Measurements from ENCODE around the gene PLK3.
A peak's percentile ranks its signal among the peaks of the same experiment; 100 is the strongest.
"Not testable (repeated sequence)": the region's sequence is repeated elsewhere in the genome, so short reads cannot be mapped to it uniquely, and the experiment has no call there.

PLK3 gene

DNA sequence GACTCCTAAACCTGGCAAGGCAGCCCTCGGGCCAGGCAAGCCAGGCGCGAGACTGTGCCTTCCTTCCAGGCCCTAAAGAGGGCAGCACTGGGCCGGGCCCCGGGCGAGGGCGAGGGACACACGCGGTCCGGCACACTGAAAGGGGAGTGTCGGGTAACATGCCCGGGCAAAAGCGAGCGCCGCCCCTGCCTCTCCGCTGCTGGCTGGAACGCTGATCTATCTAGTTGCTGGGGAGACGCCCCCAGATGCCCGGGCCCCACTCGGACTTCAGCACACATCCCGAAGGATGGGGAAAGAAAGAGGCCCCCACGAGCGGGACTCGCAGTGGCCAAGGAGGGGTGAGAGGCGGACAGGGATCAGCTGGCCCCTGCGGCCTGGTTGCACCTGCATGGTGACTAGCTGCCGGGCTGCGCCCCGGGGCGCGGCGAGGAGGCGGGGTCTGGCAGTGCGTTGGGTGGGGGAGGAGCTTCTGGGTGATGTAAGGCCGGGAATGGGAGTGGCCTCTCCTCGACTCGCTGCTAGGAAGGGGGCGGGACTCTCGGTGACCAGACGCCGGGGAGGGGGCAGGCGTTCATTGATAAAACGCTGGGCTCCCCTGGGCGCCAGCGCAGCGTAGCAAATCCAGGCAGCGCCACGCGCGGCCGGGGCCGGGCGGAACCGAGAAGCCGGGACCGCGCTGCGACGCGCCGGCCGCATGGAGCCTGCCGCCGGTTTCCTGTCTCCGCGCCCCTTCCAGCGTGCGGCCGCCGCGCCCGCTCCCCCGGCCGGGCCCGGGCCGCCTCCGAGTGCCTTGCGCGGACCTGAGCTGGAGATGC is at the start of gene PLK3:
Gene PLK3, plus strand, starts transcription at position 608 of the 815 bp plus-strand sequence. Its CDS starts 87 bp downstream, at position 695.
- peak; percentile 82 for ATAC-seq

GRCh38 chr1:44757420-44757819 is 42.8 kb upstream of the PLK3 start:
- no peak for DNase-seq
- ATAC-seq, result no peak

More for the DNA sequence above, at the start of gene PLK3:
- DNase-seq, result peak; percentile 99

GRCh38 chr1:44759077-44759476 is 41.1 kb upstream of the PLK3 start:
- DNase-seq (no peak), ATAC-seq (no peak)

GRCh38 chr1:44760876-44761275 is 39.3 kb upstream of the PLK3 start:
- ATAC-seq (no peak), DNase-seq (no peak)

DNA sequence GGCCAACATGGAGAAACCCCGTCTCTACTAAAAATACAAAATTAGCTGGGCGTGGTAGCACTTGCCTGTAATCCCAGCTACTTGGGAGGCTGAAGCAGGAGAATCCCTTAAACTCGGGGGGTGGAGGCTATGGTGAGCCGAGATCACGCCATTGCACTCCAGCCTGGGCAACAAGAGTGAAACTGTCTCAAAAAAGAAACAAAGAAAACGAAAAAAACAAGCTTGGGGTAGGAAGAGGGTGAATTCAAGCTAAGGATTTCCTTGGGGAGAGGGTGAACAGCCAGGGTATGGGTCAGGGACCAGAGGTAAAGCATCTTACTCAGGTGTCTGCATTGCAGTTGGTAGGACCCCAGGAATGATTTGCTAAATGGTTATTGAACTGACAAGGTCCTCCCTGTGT is 33.8 kb upstream of the PLK3 start:
- DNase-seq, ATAC-seq: not testable (repeated sequence)

DNA sequence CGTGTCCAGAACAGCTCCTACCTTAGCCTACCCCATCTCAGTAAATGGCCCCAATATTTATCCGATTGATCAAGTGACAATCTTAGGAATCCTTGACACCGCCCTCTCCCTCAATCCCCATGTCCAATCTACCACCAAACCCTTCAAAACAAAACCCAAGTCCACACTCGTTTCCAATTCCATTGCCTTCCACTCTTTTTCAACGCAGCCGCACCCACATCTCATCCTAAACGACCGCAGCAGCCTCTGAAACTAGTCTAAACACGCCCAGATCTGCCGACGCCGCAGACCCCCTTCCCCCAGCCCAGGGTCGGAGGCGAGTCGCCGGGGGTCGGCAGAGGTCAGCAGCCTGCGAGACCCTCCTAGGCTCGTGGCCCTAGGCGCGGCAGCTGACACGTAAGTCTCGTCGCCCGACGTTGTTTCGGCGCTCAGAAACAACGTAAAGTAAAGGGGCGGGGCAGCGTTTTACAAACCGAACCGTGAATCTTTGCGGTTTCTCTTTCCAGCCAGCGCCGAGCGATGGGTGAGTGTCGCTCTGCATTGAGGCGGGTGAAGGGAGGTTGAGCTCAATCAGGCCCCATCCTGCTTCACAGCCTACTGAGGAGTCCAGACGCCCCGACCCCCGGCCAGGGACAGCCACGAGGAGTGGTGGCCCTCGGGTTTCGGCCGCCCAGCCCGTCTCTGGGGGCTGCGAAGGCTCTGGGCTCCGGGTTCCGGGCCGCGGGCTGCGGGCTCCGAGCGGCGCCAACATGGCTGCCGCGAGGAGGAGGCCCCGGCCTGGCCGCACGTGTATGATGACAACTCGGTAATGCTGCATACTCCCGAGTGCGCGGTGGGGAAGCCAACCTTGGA is 24.9 kb upstream of the PLK3 start, which contains the start of gene RPS8:
Gene RPS8, plus strand, starts transcription at position 463 of the 852 bp plus-strand sequence. Its CDS starts 57 bp downstream, at position 520.
- ATAC-seq, result peak; percentile 72
- peak; percentile 92 for DNase-seq

- no peak for ATAC-seq
- DNase-seq, result no peak
Measured at GRCh38 chr1:44775930-44776729, 24.0 kb upstream of the PLK3 start.

GRCh38 chr1:44776730-44777068 is 23.5 kb upstream of the PLK3 start:
- ATAC-seq (no peak), DNase-seq (no peak)

DNA sequence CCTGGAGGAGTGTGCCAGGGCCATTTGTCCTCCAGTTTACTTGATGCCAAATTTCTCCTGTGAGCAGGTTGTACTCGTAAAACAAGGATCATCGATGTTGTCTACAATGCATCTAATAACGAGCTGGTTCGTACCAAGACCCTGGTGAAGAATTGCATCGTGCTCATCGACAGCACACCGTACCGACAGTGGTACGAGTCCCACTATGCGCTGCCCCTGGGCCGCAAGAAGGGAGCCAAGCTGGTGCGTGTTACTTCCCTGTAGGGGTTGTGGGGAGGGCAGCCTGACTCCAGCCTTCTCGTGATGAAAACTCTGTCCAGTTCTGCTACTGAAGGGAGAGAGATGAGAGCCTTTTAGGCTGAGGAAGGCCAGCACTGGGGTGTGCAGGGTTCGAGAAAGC is 22.6 kb upstream of the PLK3 start:
- DNase-seq, result no peak
- ATAC-seq, result no peak

DNA sequence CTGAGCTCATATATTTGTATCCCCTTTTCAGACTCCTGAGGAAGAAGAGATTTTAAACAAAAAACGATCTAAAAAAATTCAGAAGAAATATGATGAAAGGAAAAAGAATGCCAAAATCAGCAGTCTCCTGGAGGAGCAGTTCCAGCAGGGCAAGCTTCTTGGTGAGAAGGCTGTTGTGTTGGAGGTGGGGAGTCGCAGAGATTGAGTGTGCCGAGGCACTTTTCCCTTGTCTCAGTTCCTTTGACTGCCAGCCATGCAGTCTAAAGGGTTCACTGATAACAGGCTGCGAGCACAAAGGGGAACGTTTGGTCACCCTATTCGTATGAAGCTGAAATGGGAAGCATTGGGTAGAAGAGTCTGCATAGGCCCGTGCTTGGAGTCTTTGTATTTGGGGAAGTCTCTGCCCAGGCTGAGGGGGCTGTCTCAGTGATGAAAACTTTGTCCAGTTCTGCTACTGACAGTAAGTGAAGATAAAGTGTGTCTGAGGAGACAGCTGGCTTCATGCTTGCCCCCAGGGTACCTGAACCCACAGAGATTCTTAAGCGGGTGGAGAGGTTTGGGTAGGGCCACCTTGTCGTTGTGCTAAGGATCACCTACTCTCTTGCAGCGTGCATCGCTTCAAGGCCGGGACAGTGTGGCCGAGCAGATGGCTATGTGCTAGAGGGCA is 22.1 kb upstream of the PLK3 start:
- ATAC-seq (no peak), DNase-seq (no peak)

DNA sequence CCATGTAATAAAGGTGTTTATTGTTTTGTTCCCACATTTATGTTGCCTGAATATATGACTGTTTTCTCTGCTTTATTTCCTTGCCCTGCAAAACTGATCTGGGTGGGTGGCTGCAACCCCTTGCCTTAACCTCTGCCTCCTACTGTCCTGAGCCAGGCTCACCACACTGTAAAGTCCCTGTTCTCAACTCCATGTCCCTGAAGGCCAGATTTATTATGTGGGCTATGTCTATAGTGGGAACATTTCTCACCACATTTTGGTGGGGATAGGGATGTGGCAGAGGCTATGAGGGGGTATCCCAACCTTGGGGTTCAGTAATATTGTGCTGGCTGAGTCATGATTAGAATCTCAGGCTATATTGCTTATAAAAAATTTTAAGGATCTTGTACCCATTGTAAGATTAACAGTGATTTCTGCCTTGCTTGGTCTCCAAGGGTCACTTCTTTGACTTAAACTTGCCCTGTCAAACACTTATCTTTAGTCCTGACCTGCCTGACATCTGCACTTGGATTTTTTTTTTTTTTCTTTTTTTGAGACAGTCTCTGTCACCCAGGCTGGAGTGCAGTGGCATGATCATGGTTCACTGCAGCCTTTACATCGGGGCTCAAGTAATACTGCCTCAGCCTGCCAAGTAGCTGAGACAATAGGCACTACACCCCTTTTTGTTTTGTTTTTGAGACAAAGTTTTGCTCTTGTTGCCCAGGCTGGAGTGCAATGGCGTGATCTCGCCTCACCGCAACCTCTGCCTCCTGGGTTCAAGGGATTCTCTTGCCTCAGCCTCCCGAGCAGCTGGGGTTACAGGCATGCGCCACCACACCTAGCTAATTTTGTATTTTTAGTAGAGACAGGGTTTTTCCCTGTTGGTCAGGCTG is 21.2 kb upstream of the PLK3 start:
- DNase-seq (no peak), ATAC-seq (no peak)

DNA sequence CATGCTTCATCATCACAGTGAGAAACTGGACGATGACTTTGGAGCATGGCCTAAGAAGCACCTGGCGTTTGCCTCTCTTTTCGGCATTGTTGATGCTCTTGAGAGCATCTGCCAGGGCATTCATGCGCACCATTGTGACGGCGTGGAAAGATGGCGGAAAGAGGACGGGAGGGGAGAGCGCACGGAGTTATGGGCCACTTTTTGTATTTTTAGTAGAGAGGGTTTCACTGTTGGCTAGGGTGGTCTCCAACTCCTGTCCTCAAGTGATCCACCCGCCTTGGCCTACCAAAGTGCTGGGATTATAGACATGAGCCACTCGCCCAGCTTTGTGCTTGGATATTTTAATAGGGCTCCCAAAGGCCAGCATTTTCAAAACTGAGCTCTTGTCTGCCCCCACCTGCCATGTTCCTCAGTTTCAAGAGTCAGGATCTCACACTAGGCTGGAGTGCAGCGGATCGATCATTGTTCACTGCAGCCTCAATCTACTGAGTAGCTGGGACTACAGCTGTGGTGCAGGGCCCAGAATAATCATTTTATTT is 19.5 kb upstream of the PLK3 start:
- DNase-seq (no peak), ATAC-seq (no peak)

DNA sequence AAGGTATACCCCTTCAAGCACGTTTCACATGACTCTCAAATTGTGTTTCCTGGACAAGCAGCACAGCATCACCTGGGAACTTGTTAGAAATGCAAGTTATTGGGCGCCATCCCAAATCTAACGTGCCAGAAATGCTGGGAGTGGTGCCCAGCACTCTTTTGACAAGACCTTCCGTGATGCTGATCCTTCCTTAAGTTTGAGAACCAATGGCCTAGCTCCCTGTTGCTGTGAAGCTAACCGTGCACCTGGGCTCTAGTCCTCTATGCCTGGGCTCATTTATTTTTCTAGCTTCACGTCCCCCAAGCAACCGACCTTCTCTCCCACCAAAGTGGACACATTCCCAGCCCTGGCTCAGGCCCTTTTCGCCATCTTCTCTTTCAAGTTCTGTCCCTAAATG is 16.5 kb upstream of the PLK3 start:
- DNase-seq (no peak), ATAC-seq (no peak)

- ATAC-seq (peak; percentile 25), DNase-seq (peak; percentile 54)
Measured at GRCh38 chr1:44784094-44785028, 15.8 kb upstream of the PLK3 start.

DNA sequence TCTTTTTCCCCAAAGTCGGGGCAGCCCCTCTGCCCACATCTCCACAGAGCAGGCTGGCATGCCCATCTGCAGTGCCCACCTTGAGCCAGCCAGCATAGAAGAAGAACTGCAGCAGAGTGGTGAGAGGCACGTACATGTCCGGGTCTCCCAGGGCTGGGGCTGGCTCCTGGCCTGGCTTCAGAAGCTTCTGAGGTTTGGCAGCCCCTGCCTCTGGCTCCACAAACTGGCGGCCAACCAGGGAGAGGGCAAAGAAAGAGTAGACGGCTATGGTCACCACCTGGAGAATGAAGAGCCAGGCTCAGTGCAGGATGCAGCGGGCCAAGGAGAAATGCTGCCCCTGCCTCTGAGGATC is 15.2 kb upstream of the PLK3 start:
- ATAC-seq (no peak), DNase-seq (no peak)

GRCh38 chr1:44785501-44786137 is 14.6 kb upstream of the PLK3 start:
- DNase-seq, result no peak
- no peak for ATAC-seq

- peak; percentile 87 for DNase-seq
- ATAC-seq, result peak; percentile 58
Measured at GRCh38 chr1:44786138-44786840, 13.9 kb upstream of the PLK3 start.

DNA sequence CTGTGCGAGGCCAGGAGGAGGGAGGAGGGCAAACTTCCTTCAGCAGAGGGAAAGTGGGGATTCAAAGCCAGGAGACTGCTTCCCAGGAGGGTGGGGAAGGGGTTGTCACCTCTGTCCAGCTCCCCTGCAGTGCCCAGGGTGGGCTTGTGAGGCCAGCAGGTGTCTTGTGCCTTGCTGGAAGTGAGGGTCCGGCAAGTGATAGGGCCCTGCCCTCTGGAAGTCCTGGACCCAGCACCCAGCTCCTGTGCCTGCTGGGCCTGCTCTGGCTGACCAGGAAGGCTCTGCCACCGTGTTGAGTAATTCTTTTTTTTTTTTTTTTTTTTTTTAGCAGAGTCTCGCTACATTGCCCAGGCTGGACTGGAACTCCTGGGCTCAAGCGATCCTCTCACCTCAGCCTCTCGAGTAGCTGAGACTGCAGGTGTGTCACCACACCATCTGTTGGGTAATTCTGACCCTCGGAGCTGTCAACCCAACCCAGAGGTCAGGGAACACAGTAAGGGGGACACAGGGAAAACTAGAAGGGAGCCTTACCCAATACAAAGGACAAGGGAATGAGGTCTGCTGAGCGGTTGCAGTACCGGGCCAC is 13.2 kb upstream of the PLK3 start:
- DNase-seq (no peak), ATAC-seq (no peak)

Data from stimulated activated naive CD8-positive, alpha-beta T cell treated with anti-CD3 and anti-CD28 coated beads, Interleukin-15, Interleukin-2, amounts not matched to agents 100 U/mL and 50 U/mL, for 24 hours (primary cell).